ENCODE measurements around the gene ACIN1. TPM values are rescaled to one million over a fixed set of nuclear protein-coding genes. Genes with fewer than 3 reads are reported as not detected.
A peak's percentile ranks its signal among the peaks of the same experiment; 100 is the strongest.

The ACIN1 gene
- total and polyA plus RNA-seq, 2 of the 13 experiments (the other 11 are each of a cell fraction or from before 2014, with no cell fraction given), result 165 to 183 TPM

DNA sequence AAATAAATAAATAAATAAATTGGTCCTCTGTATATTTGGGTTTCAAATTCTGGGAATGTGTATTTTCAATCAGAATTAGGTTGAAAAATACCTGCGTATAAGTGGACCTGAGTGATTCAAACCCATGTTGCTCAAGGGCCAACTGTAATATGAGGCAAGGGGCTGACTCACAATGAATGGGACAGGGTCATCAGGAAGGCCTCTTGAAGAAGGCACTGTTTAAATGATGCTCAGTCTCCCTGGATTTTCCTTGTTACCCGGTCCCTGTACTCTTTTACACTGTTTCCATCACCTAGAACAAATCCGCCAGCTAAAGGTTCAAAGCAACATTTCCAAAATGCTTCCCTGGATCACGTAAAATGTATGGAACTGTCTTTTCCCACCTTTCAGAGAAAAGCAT lies 64.0 kb downstream of the ACIN1 start:
- no peak overlapping the region for H2AFZ ChIP-seq (ENCODE audit: low read length)
- in situ Hi-C loops (cut with HindIII; ENCODE audit: extremely low pct_ligation_motif_present, low pct_unique_long_range_greater_than_20kb) (no loop called here), intact Hi-C loops (cut with micrococcal nuclease; ENCODE audit: unreplicated experiment) (no loop called here)
- ATAC-seq (no peak), DNase-seq (ENCODE audit: low spot score) (no peak), FAIRE-seq (no peak)
- peaks cover 49% of the 10 kb centered on the region for H3K79me2 ChIP-seq (ENCODE audit: insufficient read depth, low read length)
- no peak overlapping the region for H3K4me3 ChIP-seq (replicated peaks in 1 of 3; ENCODE audit: insufficient read depth in 1 of 3, low read depth in 2 of 3, low read length in 3 of 3)
- no peaks in the 10 kb centered on the region for H3K9me3 ChIP-seq (ENCODE audit: low read length)
- H3K36me3 ChIP-seq (replicated peaks in 1 of 2; ENCODE audit: control insufficient read depth in 1 of 2, insufficient read depth in 2 of 2, low read length in 2 of 2), result peaks cover 31 to 51% of the 10 kb centered on the region in 2 experiments
- no peak overlapping the region for H3K27ac ChIP-seq (ENCODE audit: extremely low read length, insufficient read depth, low read length)
- H3K27me3 ChIP-seq (ENCODE audit: control insufficient read depth in 1 of 2, insufficient read depth in 2 of 2, low read length in 2 of 2), result no peaks in the 10 kb centered on the region; a peak in 1 of 5 replicates
- CTCF ChIA-PET (ENCODE audit: low intra/inter-chr PET ratio, low total read pairs), result no interaction called here
- 0 out of 2 replicates have a peak, but pooled peaks cover 2% of the 10 kb centered on the region for H4K20me1 ChIP-seq (ENCODE audit: insufficient read depth, low read length)
- POLR2A ChIA-PET, result interaction anchor here (0.9 to 15.1 kb wide), 4 partner anchors 9 to 61 kb away, joined by 3 to 203 read pairs (median 4); no protein-coding TSS in a partner anchor
- H3K4me1 ChIP-seq (ENCODE audit: insufficient read depth, low read length), result peaks cover 54% of the 10 kb centered on the region
- TSS peak; percentile 32 for BruUV-seq (replicated peaks)
- 98% methylated on average over 4 of the region's 4 CpGs for WGBS (ENCODE audit: low lambda C conversion rate)
- no peak overlapping the region for H3K4me2 ChIP-seq (ENCODE audit: low read depth, low read length)
- no peak overlapping the region for H3K9ac ChIP-seq (ENCODE audit: insufficient read depth, low read depth, low read length)
- TF ChIP-seq, protein P1, sequence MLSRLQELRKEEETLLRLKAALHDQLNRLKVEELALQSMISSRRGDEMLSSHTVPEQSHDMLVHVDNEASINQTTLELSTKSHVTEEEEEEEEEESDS (CRISPR knock-in tag; IDR thresholded peaks at IDR 0.05; ENCODE audit: borderline replicate concordance), result no peak
- peak; percentile 59; the same call in 1 of the 2 replicates for TF ChIP-seq RBFOX2 (IDR thresholded peaks at IDR 0.05; ENCODE audit: low read depth, low read length)
- no peak for TF ChIP-seq RBAK (CRISPR knock-in tag; IDR thresholded peaks at IDR 0.05)
- no peak for TF ChIP-seq MAFG (CRISPR knock-in tag; IDR thresholded peaks at IDR 0.05)
- TF ChIP-seq, protein P2, sequence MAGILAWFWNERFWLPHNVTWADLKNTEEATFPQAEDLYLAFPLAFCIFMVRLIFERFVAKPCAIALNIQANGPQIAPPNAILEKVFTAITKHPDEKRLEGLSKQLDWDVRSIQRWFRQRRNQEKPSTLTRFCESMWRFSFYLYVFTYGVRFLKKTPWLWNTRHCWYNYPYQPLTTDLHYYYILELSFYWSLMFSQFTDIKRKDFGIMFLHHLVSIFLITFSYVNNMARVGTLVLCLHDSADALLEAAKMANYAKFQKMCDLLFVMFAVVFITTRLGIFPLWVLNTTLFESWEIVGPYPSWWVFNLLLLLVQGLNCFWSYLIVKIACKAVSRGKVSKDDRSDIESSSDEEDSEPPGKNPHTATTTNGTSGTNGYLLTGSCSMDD (CRISPR knock-in tag; IDR thresholded peaks at IDR 0.05), result no peak
- no peak for TF ChIP-seq FOSL2 (CRISPR knock-in tag; IDR thresholded peaks at IDR 0.05)
- no peak for TF ChIP-seq NFIB (CRISPR knock-in tag; IDR thresholded peaks at IDR 0.05; ENCODE audit: borderline replicate concordance)
- TF ChIP-seq SP1 (IDR thresholded peaks at IDR 0.05), result no peak
- no peak for TF ChIP-seq SP1 (CRISPR knock-in tag; IDR thresholded peaks at IDR 0.05)
- TF ChIP-seq ZNF207 (IDR thresholded peaks at IDR 0.05; ENCODE audit: borderline replicate concordance), result no peak
- TF ChIP-seq NR1H2 (CRISPR knock-in tag; IDR thresholded peaks at IDR 0.05; ENCODE audit: borderline replicate concordance, low read depth), result no peak
- TF ChIP-seq HNRNPL (IDR thresholded peaks at IDR 0.05; ENCODE audit: low read depth, low read length), result no peak
- TF ChIP-seq, protein P3, sequence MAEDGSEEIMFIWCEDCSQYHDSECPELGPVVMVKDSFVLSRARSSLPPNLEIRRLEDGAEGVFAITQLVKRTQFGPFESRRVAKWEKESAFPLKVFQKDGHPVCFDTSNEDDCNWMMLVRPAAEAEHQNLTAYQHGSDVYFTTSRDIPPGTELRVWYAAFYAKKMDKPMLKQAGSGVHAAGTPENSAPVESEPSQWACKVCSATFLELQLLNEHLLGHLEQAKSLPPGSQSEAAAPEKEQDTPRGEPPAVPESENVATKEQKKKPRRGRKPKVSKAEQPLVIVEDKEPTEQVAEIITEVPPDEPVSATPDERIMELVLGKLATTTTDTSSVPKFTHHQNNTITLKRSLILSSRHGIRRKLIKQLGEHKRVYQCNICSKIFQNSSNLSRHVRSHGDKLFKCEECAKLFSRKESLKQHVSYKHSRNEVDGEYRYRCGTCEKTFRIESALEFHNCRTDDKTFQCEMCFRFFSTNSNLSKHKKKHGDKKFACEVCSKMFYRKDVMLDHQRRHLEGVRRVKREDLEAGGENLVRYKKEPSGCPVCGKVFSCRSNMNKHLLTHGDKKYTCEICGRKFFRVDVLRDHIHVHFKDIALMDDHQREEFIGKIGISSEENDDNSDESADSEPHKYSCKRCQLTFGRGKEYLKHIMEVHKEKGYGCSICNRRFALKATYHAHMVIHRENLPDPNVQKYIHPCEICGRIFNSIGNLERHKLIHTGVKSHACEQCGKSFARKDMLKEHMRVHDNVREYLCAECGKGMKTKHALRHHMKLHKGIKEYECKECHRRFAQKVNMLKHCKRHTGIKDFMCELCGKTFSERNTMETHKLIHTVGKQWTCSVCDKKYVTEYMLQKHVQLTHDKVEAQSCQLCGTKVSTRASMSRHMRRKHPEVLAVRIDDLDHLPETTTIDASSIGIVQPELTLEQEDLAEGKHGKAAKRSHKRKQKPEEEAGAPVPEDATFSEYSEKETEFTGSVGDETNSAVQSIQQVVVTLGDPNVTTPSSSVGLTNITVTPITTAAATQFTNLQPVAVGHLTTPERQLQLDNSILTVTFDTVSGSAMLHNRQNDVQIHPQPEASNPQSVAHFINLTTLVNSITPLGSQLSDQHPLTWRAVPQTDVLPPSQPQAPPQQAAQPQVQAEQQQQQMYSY (CRISPR knock-in tag; IDR thresholded peaks at IDR 0.05), result no peak
- TF ChIP-seq POLR2G (IDR thresholded peaks at IDR 0.05; ENCODE audit: low read depth, low read length), result peak; percentile 49
- TF ChIP-seq ZNF3 (CRISPR knock-in tag; IDR thresholded peaks at IDR 0.05), result no peak
- TF ChIP-seq, protein P4, sequence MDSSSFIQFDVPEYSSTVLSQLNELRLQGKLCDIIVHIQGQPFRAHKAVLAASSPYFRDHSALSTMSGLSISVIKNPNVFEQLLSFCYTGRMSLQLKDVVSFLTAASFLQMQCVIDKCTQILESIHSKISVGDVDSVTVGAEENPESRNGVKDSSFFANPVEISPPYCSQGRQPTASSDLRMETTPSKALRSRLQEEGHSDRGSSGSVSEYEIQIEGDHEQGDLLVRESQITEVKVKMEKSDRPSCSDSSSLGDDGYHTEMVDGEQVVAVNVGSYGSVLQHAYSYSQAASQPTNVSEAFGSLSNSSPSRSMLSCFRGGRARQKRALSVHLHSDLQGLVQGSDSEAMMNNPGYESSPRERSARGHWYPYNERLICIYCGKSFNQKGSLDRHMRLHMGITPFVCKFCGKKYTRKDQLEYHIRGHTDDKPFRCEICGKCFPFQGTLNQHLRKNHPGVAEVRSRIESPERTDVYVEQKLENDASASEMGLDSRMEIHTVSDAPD (CRISPR knock-in tag; IDR thresholded peaks at IDR 0.05), result no peak
- no peak for TF ChIP-seq ZNF354B (CRISPR knock-in tag; IDR thresholded peaks at IDR 0.05)
- TF ChIP-seq, protein P5, sequence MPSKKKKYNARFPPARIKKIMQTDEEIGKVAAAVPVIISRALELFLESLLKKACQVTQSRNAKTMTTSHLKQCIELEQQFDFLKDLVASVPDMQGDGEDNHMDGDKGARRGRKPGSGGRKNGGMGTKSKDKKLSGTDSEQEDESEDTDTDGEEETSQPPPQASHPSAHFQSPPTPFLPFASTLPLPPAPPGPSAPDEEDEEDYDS (CRISPR knock-in tag; IDR thresholded peaks at IDR 0.05), result no peak
- TF ChIP-seq RBM22 (optimal IDR thresholded peaks at IDR 0.05; ENCODE audit: low read length), result peak; percentile 73
- no peak for TF ChIP-seq ZNF383 (CRISPR knock-in tag; IDR thresholded peaks at IDR 0.05; ENCODE audit: borderline replicate concordance)

Data from HepG2 (cell line).